HG03066 (cell line): ENCODE data around the gene ANXA3.
"Not testable (repeated sequence)": the region's sequence is repeated elsewhere in the genome, so short reads cannot be mapped to it uniquely, and the experiment has no call there.

Source experiments
- ATAC-seq: cut with Tn5 transposase; IDR thresholded peaks from one replicate; pipeline ENCODE4 v1.9.1; 2021; ENCODE audit warnings: low read depth; ENCODE audit not compliant: unreplicated experiment

The ANXA3 gene, protein sequence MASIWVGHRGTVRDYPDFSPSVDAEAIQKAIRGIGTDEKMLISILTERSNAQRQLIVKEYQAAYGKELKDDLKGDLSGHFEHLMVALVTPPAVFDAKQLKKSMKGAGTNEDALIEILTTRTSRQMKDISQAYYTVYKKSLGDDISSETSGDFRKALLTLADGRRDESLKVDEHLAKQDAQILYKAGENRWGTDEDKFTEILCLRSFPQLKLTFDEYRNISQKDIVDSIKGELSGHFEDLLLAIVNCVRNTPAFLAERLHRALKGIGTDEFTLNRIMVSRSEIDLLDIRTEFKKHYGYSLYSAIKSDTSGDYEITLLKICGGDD

DNA sequence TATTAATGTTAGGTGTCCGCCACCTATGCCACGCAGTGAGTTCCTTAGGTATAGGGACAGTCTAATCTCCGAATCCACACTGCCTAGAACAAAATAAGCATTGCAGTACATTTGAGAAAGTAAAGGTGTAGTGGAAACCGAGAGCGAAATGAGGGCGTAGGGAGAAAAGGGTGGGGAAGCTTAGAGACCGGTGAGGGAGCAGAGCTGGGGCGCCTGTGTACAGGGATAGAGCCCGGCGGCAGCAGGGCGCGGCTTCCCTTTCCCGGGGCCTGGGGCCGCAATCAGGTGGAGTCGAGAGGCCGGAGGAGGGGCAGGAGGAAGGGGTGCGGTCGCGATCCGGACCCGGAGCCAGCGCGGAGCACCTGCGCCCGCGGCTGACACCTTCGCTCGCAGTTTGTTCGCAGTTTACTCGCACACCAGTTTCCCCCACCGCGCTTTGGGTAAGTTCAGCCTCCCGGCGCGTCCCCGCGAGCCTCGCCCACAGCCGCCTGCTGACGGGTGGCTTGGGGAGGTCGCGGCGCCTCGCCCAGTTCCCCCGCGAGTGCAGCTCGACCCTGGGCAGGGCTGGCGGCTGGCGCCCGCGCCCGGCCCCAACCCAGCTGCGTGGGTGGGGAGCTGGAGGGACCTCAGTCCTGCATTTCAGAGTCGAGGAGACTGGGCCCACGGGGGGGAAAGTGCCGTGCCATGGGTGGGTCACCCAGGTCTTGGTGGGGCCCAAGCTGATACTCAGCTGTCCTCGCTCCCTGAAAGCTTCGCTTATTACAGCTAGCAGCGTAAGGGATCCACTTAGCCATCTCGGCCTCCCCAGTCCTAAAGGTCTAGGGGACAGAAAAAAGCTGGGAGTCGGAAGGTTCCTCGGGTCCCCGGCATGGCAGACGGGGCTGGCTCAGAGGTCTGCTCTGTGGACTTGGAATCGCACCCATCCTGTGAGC, at the start of gene ANXA3:
ANXA3 (plus strand) TSS at position 351 of the 932 bp plus-strand sequence. CDS start 2,704 bp downstream, outside the sequence.
- ATAC-seq = no peak

DNA sequence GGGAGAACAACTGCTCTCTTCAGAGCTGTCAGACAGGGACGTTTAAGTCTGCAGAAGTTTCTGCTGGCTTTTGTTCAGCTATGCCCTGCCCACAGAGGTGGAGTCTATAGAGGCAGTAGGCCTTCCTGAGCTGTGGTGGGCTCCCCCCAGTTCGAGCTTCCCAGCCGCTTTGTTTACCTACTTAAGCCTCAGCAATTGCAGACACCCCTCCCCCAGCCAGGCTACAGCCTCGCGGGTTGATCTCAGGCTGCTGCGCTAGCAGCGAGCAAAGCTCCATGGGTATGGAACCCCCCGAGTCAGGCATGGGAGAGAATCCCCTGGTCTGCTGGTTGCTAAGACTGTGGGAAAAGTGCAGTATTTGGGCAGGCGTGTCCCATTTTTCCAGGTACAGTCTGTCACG, 45.3 kb upstream of the ANXA3 start:
- ATAC-seq = not testable (repeated sequence)

DNA sequence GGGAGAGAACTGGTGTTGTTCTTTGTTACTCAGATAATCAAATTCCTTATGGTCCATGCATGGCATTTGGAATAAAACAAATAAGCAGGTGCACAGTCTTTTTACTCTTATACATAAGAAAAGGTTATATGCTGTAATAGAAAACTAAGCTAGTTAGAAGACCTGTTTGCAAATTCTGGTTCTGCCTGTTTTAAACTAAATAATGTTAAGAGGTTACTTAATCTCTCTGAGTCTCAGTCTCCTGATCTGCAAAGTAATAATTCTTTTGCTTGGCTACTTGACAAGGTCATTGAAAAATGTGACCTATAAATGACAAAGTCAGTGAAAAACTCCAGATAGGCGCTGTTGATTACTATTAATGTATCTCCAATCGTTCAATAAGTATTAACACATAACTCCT, 42.5 kb upstream of the ANXA3 start:
- no peak for ATAC-seq

DNA sequence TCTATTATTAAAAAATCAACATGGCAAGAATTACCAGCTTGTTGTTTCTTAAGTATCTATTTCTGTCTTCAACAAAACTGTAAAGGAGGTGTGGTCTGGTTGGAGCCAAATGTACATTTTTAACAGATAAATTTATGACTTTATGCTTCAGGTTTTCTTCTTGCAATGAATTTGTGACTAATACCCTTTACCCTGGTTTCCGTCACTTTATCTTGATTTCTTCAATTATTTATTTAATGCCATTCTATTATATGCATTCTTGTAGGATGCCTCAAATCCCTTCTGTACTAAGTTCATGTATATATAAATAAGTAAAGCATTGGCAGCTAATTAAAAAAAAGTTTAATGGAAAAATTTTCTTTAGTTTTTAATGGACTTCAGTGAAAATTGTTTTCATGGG, 41.5 kb upstream of the ANXA3 start:
- no peak for ATAC-seq

DNA sequence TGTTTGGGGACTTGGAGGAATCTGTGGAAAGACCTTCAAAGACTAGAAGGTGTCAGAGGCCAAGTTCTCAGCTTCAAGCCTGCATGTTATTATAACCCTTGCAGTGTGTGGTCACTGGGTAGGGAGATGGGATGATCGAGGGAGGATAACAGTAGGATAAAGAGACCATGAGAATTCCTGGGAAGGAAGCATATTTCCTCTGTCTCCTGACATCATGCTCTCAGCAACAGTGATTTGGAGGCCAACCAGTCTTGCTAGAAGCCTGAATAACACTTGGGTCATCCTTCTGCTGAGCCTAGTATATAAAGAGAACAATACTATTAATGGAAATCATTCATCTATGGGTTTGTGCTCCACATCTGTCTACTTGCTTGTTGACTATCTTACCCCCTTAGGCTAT, 40.9 kb upstream of the ANXA3 start:
- ATAC-seq = no peak

DNA sequence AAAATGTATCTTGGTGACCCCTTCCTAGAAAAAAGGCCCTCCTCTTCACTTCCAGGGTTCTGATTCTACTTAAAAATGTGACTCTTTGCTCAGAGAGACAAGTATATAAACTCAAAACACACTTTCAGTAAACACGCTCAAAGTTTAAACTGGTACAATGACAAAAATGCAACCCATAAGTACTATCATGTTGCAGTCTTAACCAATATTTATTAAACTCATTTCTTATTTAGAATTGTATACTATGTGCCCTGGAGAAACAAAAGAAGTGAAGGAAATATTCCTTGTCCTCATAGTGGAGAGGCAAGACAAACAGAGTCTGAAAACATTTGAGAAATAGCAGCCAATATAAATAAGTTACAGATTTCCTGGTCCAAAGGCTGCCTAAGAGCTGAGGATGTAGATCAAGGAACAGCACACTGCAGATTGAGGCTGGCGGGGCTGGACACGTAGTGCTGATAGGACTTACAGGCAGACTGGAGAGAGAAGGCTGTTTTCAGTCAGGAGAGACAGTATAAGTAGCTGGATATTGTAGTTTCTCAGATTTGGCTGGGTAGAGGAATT, 39.1 kb upstream of the ANXA3 start:
- no peak for ATAC-seq

DNA sequence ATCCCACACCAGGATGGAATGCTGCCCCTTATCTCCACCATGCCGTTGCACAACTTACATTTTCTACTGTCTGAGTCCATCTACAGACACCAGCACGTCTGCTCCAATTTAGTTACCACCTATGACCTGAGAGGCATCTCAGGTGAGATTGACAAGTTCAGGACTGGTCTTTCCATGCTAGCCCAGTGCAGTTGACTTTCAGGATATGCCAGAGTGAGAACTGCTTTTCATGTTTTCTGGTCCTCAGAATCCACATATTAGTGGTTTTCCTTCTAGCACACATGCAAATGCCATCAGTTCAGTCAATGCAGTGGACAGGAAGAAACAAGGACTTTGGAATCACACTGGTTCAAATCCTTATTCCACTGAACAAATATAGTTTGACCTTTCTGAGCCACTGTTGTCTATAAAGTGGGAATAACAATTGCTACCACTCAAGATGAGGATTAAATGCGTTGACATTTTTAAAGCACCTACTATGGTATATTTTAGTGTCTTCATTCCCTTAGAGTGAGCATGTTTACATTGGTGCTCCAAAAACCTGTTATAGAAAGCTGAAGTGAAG, 38.1 kb upstream of the ANXA3 start:
- no peak for ATAC-seq

DNA sequence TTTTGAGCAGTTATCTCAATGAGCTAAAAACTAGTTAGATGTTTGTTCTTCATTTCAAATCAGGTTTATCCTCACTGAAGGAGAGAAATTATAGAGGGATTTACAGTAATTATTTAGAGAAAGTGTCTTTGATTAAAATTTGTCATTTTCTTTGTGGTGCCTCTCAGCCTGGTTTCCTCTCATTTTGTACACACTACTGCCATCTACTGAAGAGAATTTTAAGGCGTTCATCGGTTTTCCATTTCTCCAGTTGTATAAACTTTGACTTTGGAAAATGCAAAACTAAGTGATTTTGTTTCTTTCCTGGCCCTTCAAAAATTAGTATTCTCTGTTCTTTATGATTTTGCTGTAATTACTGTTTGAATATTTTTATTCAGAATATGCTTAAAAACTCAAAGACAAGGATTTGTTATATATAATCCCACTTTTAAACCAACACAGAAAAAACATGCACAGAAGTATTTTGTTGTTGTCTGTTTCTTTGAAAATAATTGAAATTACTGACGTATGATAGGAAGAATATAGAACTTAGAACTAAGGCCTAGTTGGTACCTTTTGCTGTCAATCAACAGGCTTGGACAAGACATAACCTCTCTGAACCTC, 34.4 kb upstream of the ANXA3 start:
- no peak for ATAC-seq

DNA sequence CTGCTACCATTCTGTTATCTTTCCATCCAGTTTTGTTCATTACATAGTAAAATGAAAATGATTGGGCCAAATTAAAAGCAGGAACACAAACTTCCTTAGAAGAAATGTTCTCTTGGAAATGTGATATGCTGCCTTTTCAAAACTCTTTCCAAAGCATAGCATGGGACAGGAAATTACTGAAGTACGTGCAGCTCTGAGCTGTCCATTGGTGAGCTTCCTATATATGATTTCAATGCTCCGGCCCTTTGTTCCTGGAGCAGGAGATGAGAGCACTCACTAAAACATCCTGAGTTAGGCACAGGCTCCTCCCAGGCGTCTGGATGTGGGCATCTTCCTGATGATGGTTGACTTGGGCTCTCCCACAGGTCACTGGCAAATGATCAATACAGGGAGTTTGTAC, 33.0 kb upstream of the ANXA3 start:
- ATAC-seq = no peak

DNA sequence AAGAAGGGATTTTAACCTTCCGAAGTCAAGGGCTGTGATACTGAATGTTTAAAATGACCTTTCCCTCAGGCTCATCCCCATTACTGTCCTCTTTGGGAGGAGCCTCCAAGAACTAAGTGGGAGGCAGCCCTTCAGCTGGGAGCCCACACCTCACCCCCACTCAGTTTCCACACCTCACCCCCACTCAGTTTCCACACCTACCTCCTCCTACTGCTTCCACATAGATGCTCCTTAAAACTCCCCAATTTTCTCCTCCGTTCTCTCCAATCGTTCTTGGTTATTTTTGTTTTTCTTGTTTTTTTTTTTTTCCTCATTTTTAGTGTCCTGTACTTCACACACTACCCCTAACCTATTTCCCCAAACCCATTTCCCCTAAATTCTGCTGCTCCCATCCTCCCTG, 31.6 kb upstream of the ANXA3 start:
- ATAC-seq = no peak

DNA sequence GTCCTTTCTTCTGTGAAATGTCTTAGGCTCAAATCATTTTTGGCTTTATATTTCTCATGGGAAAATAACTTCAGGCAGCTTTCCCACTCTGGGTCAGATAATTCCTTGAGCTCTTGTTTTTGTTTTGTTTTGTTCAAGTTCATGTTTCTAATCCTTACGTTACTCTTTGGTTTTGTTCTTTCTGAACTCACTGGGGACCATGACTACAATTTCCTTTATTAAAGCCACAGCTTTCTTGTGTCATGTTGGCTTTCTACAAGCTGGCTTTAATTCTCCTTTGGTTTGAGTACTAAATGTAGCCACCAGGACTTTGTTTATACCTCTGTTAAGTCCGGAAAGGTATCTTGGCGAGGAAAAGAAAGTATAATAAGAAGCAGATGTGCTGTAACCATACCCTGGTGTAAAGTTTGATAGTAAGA, 30.8 kb upstream of the ANXA3 start:
- ATAC-seq = no peak

DNA sequence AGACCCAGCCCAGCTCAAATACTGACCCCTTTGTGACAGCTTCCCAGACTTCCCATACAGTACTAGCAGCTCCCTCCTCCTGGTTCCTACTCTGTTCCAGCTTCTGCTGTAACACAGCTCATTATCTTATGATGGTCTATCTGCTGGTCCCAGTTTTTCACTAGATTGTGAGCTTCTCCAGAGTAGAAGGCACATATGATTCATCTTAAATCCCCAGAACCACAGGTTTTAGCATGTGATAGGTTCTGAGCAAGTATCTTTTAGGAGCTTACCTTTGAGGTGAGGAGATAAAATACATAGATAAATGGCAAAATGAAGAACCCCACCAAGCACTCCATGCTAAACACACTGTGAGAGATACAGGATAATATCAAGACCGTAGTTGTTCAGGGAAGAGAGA, 27.6 kb upstream of the ANXA3 start:
- ATAC-seq = no peak

DNA sequence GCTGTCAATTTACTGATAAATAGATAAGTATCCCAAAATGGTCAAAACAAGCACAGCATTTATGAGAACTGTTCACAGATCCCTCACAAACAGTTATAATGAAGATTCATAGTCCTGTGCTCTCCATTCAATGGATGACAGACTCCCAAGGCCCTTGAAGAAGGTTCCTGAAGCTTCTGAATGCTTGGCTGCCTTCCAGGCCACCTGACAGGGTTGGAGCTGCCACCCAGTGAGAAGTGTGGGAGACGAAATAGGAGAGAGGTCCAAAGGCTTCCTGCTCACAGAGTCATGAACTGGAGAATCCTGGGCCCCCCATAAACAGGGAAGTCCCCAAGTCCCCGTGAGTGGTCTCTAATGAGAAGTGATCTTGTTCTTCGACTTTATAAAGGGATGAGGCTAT, 26.0 kb upstream of the ANXA3 start:
- no peak for ATAC-seq

DNA sequence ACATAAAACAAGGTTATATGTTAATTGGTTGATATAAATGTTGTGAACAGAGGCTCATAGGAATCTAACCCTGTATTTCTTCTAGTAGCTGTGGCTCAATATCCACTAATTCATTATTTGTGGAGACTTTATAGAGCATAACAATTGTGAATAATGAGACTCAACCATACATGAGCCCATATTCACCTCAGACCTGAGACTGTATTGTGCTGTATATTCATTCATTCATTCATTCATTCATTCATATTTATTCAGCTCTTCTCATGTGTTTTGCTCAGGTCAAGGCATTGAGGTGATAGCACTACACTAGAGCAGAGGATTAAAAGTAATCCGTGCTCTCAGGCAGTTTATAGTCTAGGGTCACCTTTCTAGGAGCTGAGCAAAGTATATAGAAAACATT, 24.5 kb upstream of the ANXA3 start:
- no peak for ATAC-seq

DNA sequence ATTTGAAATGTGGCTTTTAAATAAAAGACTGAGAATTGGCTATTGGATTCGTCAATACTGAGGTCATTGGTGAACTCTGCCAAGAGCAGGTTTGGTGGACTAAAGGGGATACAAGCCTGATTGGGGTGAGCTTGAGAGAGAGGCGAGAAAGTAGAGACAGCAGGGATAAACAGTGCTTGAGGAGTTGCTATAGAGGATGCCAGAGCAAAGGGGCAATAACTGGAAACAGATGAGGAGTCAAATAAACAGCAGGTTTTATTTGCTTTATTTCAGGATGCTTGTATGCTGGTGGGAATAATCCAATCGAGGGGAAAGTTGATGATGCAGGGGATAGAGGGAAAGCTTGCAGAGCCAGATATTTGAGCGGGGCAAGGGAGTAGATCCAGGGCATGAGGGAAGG, 24.0 kb upstream of the ANXA3 start:
- ATAC-seq = no peak

DNA sequence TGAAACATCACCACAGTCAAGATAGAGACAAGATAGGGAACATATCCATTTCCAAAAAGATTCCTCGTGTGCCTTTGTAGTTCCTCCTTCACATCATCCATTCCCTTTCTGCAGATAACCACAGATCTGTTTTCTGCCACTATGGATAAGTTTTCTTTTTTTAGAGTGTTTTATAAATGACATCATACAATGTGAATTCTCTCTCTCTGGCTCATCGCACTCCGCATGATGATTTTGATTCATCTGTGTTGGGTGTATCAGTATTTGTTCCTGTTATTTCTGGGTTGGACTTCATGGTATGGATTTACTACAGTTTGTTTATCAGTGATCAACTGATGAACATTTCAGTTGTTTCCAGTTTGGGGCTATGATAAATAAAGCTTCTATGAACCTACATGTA, 23.2 kb upstream of the ANXA3 start:
- ATAC-seq = no peak

DNA sequence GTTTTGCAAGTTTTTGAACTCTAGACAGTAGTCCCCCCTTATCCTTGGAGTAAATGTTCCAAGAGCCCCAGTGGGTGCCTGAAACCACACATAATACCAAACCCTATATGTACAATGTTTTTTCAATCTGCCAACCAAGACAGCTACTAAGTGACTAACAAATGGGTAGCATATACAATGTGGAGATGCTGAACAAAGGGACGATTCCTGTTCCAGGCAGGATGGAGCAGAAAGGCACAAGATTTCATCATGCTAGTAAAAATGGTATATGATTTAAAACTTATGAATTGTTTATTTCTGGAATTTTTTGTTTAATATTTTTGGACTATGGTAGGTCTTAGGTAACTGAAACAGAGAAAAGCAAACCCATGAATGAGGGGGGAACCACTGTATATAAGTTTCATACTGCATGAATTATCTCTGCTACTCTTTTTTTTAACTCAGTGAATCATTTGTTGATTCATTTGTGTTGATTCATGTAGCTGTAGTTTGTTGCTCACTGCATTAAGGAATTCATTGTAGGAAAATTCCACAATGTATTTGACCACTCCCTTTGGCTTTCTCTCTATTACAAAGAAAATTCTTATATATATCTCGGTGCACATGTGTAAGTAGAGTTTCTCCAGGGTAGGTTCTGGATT, 21.9 kb upstream of the ANXA3 start:
- ATAC-seq = no peak

DNA sequence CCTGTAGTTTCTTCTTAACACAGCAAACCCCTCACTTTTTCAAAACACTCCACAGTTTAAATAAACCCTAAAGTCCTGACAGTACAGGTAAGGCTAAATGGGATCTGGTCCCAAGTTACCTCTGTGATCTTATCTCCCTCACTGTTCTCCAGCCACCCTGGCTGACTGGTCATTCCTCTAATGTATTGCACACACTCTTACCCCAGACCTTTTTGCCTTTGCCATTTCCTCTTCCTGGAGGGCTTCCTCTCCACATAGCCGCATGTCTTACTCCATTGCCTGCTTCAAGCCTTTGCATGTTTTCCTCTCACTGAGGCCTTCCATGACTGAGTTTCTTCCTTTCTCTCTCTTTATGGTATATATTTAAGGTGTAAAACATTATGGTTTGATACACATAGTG, 19.5 kb upstream of the ANXA3 start:
- ATAC-seq = no peak

DNA sequence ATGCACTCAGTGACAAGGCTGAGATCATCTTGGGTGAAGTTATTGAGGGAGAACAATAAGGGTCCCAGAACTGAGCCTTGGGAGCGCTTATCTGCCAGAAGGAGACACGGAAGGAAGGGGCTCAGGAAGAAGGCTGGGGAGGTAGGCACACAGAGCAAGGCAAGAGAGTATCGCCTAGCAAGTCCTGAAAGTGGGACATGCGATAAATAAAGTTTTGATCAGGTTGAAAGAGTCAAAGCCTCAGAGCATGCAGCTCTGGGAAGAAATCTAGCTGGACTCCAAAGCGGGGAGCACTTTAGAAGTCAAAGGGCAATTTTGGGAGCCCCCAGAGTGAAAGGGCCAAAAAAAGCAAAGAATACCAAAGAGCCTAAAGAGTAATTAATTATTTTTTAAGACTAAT, 17.7 kb upstream of the ANXA3 start:
- ATAC-seq = no peak

DNA sequence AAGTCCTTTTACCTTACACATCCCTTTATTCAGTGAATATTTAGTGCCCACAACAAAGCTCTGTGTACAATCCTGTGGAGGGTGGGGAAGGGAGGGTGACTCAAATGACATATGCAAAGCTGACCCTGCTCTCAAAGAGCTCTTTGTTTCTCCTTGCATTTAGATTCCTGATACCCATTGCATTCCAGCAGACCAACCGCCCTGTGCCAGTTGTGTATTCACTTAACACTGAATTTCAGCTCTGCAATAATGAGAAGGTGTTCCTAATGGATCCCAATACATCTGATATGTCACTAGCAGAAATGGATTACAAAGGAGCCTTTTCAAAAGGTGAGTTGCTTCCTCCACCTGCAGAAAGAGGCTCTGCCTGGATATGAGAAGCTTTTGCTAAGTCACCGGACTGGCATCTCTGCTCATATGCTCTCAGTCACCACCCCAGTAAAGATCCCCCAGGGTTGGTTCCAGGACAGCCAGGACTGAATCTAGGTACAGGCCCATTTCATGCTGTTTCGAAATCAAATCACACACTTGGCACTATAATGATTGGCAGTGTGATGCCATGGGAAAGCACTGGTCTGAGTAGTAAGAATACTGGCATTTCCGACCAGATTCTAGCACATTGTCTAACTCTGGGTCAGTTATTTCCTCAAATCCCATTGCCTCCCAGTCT, 17.1 kb upstream of the ANXA3 start:
- ATAC-seq = no peak
